ENCODE data around the gene ZNF662. TPM values are rescaled to one million over a fixed set of nuclear protein-coding genes. Genes with fewer than 3 reads are reported as not detected.

Gene ZNF662
- total and polyA plus RNA-seq, 2 of the 13 experiments (the other 11 are each of a cell fraction or from before 2014, with no cell fraction given) = not detected

GRCh38 chr3:42935472-42935871, 29.5 kb downstream of the ZNF662 start:
- no peak overlapping the region for H2AFZ ChIP-seq (ENCODE audit: low read length)
- H3K4me3 ChIP-seq (replicated peaks in 1 of 3; ENCODE audit: insufficient read depth in 1 of 3, low read depth in 2 of 3, low read length in 3 of 3) = no peak overlapping the region
- no peak overlapping the region for H3K4me2 ChIP-seq (ENCODE audit: low read depth, low read length)
- in situ Hi-C loops (cut with HindIII; ENCODE audit: extremely low pct_ligation_motif_present, low pct_unique_long_range_greater_than_20kb) = no loop called here
- ChIA-PET CTCF (ENCODE audit: low intra/inter-chr PET ratio, low total read pairs) (no interaction called here), POLR2A (no interaction called here)
- no peak for ATAC-seq
- DNase-seq (ENCODE audit: low spot score) = no peak
- intact Hi-C loops (cut with micrococcal nuclease; ENCODE audit: unreplicated experiment) = no loop called here
- H4K20me1 ChIP-seq (ENCODE audit: insufficient read depth, low read length) = no peaks in the 10 kb centered on the region
- WGBS (ENCODE audit: low lambda C conversion rate) = 13% methylated on average over 1 of the region's 1 CpG
- no peaks in the 10 kb centered on the region for H3K9me3 ChIP-seq (ENCODE audit: low read length)
- H3K27ac ChIP-seq (ENCODE audit: extremely low read length, insufficient read depth, low read length) = no peak overlapping the region
- H3K79me2 ChIP-seq (ENCODE audit: insufficient read depth, low read length) = no peaks in the 10 kb centered on the region
- no peak for FAIRE-seq
- peaks cover 0 to 6% of the 10 kb centered on the region in 2 experiments; a peak in 2 of 5 replicates for H3K27me3 ChIP-seq (ENCODE audit: control insufficient read depth in 1 of 2, insufficient read depth in 2 of 2, low read length in 2 of 2)
- H3K4me1 ChIP-seq (ENCODE audit: insufficient read depth, low read length) = no peaks in the 10 kb centered on the region
- no peak overlapping the region for H3K9ac ChIP-seq (ENCODE audit: insufficient read depth, low read depth, low read length)
- H3K36me3 ChIP-seq (replicated peaks in 1 of 2; ENCODE audit: control insufficient read depth in 1 of 2, insufficient read depth in 2 of 2, low read length in 2 of 2) = no peaks in the 10 kb centered on the region
- no TSS peak for BruUV-seq (replicated peaks)
- TF ChIP-seq NFE2 (CRISPR knock-in tag; IDR thresholded peaks at IDR 0.05) (no peak), ZNF263 (CRISPR knock-in tag; IDR thresholded peaks at IDR 0.05) (no peak), ZNF446 (CRISPR knock-in tag; IDR thresholded peaks at IDR 0.05) (no peak), ARHGAP35 (CRISPR knock-in tag; IDR thresholded peaks at IDR 0.05; ENCODE audit: borderline replicate concordance) (no peak), ZNF609 (CRISPR knock-in tag; IDR thresholded peaks at IDR 0.05; ENCODE audit: borderline replicate concordance) (no peak), ZNF646 (CRISPR knock-in tag; IDR thresholded peaks at IDR 0.05) (no peak), HOXA7 (CRISPR knock-in tag; IDR thresholded peaks at IDR 0.05) (no peak), SMAD9 (CRISPR knock-in tag; IDR thresholded peaks at IDR 0.05) (no peak), YEATS2 (CRISPR knock-in tag; IDR thresholded peaks at IDR 0.05; ENCODE audit: borderline replicate concordance) (no peak), ZFX (CRISPR knock-in tag; IDR thresholded peaks at IDR 0.05; ENCODE audit: low read depth) (no peak), UBTF (CRISPR knock-in tag; IDR thresholded peaks at IDR 0.05) (no peak), ZNF547 (CRISPR knock-in tag; IDR thresholded peaks at IDR 0.05) (no peak)
